Brain microvascular endothelial cell (primary cell): ENCODE measurements around the gene OTOG.

Experiments used
- DNase-seq: peaks from one replicate; pipeline ENCODE4 v3.0.0-alpha.2; 2020
- H3K27ac ChIP-seq: fragments of 250-450 bp; sonication (Bioruptor Pico); 2 replicates; pipeline ENCODE4 v1.5.1; 2020; ENCODE audit warnings: mild to moderate bottlenecking, moderate library complexity
- H3K27me3 ChIP-seq: fragments of 250-450 bp; sonication (Bioruptor Pico); replicated peaks from 2 replicates; pipeline ENCODE4 v1.5.1; 2020; ENCODE audit warnings: mild to moderate bottlenecking
- H3K36me3 ChIP-seq: fragments of 250-450 bp; sonication (Bioruptor Pico); replicated peaks from 2 replicates; pipeline ENCODE4 v1.5.1; 2020; ENCODE audit warnings: mild to moderate bottlenecking
- H3K4me3 ChIP-seq: 2 replicates; pipeline ENCODE4 v1.5.1; 2011; ENCODE audit warnings: low read depth, mild to moderate bottlenecking, control low read depth, low read length, moderate library complexity
- CTCF ChIP-seq: IDR thresholded peaks from 2 replicates; pipeline ENCODE4 v1.5.1; 2011; ENCODE audit warnings: low read depth, mild to moderate bottlenecking, moderate library complexity, low read length, control low read depth, inconsistent platforms; ENCODE audit errors: missing control alignments
- in situ Hi-C: cut with HindIII; loops from 2 replicates; pipeline ENCODE4 v1.10.0; 2017; ENCODE audit warnings: low sequenced_read_pairs, low pct_ligation_motif_present

OTOG gene

GRCh38 chr11:17508791-17509190 is 38.3 kb upstream of the OTOG start:
- Histone ChIP-seq H3K4me3 (no peak overlapping the region), H3K27me3 (peaks cover 3% of the 10 kb centered on the region), H3K27ac (no peak overlapping the region), H3K36me3 (no peaks in the 10 kb centered on the region)
- in situ Hi-C loops, result no loop called here
- no peak for TF ChIP-seq CTCF
- DNase-seq, result no peak

GRCh38 chr11:17510507-17511206 is 36.4 kb upstream of the OTOG start:
- TF ChIP-seq CTCF, result no peak

GRCh38 chr11:17511571-17511970 is 35.5 kb upstream of the OTOG start:
- TF ChIP-seq CTCF, result no peak
- in situ Hi-C loops, result no loop called here
- no peak for DNase-seq
- Histone ChIP-seq H3K4me3 (no peak overlapping the region), H3K27ac (no peak overlapping the region), H3K27me3 (peaks cover 3% of the 10 kb centered on the region), H3K36me3 (no peaks in the 10 kb centered on the region)

More at GRCh38 chr11:17510507-17511206, 36.4 kb upstream of the OTOG start:
- no peaks in the 10 kb centered on the region for H3K36me3 ChIP-seq
- H3K27ac ChIP-seq, result no peak overlapping the region
- H3K4me3 ChIP-seq, result no peak overlapping the region
- peaks cover 3% of the 10 kb centered on the region for H3K27me3 ChIP-seq
- no peak for DNase-seq
- in situ Hi-C loops, result no loop called here

GRCh38 chr11:17512101-17512500 is 35.0 kb upstream of the OTOG start:
- Histone ChIP-seq H3K36me3 (no peaks in the 10 kb centered on the region), H3K27me3 (peaks cover 3% of the 10 kb centered on the region), H3K4me3 (no peak overlapping the region), H3K27ac (no peak overlapping the region)
- no peak for DNase-seq
- no peak for TF ChIP-seq CTCF
- in situ Hi-C loops, result no loop called here

GRCh38 chr11:17513853-17514252 is 33.2 kb upstream of the OTOG start:
- Histone ChIP-seq H3K4me3 (no peak overlapping the region), H3K27ac (no peak overlapping the region), H3K36me3 (no peaks in the 10 kb centered on the region), H3K27me3 (peaks cover 3% of the 10 kb centered on the region)
- in situ Hi-C loops, result no loop called here
- DNase-seq, result no peak
- TF ChIP-seq CTCF, result no peak

- Histone ChIP-seq H3K4me3 (no peak overlapping the region), H3K27me3 (peaks cover 3% of the 10 kb centered on the region), H3K27ac (no peak overlapping the region), H3K36me3 (no peaks in the 10 kb centered on the region)
- no peak for TF ChIP-seq CTCF
- DNase-seq, result no peak
- in situ Hi-C loops, result no loop called here
Observed at GRCh38 chr11:17514476-17514875, 32.6 kb upstream of the OTOG start.
